Inflammatory macrophage treated with lipopolysaccharide for 4 hours (primary cell): ENCODE results near the gene GTF3C4.

Experiments used
- DNase-seq: peaks from one replicate; pipeline ENCODE4 v3.0.0-alpha.2; 2020

Gene GTF3C4

DNA sequence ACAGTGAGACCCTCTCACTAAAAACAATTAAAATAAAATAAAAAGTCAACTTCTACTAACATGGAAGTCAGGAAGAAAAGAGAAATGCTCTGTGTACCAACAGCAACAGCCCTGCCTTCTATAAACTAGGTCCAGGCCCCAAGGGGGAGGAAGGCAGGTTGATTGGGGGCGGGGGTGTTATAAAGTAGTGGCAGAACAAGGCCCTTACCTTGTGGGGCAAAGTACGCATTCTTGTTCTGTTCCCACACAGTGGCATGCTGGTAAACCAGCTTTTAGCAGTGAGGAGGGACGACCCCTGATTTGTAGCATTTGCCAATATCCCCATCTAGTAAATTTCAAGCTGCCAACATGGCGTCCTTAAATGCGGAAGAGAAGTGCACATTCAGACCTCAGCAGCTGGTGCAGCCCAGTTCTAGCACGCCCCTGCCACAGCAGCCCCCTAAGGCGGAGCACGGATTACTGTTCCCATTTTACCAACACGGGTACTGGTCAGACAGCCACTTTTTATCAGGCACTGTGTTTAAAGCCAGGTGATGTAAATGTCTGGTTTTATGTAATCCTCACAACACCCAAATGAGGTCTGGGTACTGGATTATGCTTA, 69.5 kb downstream of the GTF3C4 start:
- no peak for DNase-seq

- no peak for DNase-seq
Measured at GRCh38 chr9:132740526-132741309, 70.5 kb downstream of the GTF3C4 start.

GRCh38 chr9:132742821-132743311, 72.6 kb downstream of the GTF3C4 start:
- DNase-seq, result no peak

GRCh38 chr9:132743931-132744479, 73.7 kb downstream of the GTF3C4 start:
- DNase-seq, result no peak
